Hindlimb muscle (tissue), 1 donor: ENCODE measurements around the gene MAGEE1. TPM values are rescaled to one million over a fixed set of nuclear protein-coding genes. Genes with fewer than 3 reads are reported as not detected.

Source experiments
- DNase-seq: peaks from one replicate; pipeline ENCODE4 v3.0.0-alpha.2; 2013
- polyA plus RNA-seq: library from polyadenylated mRNA; unstranded; fragments of 120-200 nt; gene quantifications from one replicate; pipeline ENCODE4 v1.2.1, GENCODE V29; 2013; ENCODE audit not compliant: insufficient read length

MAGEE1 gene
- polyA plus RNA-seq, result 2.8 TPM

GRCh38 chrX:76427560-76428242 is at the start of gene MAGEE1:
TSS of gene MAGEE1 (plus strand) at chrX:76427710. CDS start at chrX:76427931, 221 bp downstream.
- peak; percentile 76 for DNase-seq

GRCh38 chrX:76398970-76399369 is 28.5 kb upstream of the MAGEE1 start:
- DNase-seq, result no peak

- no peak for DNase-seq
These were observed 19.7 kb upstream of the MAGEE1 start for GRCh38 chrX:76407795-76408194.

DNA sequence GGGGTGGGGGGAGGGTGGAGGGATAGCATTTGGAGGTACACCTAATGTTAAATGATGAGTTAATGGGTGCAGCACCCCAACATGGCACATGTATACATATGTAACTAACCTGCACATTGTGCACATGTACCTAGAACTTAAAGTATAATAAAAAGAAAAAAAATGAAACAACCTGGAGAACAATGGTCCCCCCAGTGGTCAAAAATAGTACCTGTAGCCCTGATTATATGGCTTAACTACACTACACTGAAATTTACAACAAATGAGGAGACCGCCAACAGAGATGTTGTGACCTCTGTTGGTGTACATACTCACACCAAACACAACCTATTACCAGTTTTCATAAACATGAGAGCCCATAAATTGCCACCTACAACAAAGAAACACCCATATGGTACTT is 7.3 kb upstream of the MAGEE1 start:
- no peak for DNase-seq

DNA sequence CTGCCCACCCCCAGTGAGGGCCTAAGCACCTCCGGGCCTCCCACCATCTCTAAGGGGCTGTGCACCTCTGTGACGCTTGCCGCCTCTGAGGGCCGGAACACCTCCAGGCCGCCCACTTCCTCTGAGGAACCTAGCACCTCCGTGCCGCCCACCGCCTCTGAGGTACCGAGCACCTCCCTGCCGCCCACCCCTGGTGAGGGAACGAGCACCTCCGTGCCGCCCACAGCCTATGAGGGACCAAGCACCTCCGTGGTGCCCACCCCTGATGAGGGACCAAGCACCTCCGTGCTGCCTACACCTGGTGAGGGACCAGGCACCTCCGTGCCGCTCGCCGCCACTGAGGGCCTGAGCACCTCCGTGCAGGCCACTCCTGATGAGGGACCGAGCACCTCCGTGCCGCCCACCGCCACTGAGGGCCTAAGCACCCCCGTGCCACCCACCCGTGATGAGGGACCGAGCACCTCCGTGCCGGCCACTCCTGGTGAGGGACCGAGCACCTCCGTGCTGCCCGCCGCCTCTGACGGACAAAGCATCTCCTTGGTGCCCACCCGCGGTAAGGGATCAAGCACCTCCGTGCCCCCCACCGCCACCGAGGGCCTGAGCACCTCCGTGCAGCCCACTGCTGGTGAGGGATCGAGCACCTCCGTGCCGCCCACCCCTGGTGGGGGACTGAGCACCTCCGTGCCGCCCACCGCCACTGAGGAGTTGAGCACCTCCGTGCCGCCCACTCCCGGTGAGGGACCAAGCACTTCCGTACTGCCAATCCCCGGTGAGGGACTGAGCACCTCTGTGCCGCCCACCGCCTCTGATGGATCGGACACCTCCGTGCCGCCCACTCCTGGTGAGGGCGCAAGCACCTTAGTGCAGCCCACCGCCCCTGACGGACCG is 977 bp downstream of the MAGEE1 start:
- DNase-seq, result no peak

- no peak for DNase-seq
These were observed 5.7 kb downstream of the MAGEE1 start for GRCh38 chrX:76433219-76433618.

DNA sequence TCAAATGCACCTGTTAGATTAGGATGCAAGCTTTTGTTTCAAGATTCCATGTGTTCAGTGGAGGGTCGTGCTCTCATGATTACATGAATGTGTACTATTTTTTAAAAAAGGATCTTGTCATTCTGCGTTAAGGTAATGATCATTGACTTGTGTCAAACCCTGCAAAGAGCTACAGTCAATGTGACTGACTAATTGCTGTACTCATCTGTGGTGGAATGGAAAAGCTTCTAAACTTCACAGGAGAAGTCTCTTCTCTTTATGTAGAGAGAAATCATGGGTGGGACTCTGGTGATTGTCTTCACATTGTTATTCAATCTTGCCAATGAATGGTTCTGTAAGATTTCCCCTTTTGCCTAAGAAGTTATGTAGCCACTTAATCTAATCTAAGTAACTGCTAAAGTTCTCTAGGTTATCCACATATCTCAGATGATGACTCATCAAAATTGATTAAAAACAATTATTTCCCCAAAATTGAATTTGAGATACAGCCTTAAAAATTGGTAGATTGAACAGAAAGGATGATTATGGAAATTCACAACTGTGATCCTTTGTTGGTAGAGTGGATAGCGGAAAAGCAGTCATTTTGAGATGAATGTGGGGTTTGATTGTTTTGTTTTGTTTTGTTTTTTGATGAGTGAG is 6.7 kb downstream of the MAGEE1 start:
- no peak for DNase-seq

DNA sequence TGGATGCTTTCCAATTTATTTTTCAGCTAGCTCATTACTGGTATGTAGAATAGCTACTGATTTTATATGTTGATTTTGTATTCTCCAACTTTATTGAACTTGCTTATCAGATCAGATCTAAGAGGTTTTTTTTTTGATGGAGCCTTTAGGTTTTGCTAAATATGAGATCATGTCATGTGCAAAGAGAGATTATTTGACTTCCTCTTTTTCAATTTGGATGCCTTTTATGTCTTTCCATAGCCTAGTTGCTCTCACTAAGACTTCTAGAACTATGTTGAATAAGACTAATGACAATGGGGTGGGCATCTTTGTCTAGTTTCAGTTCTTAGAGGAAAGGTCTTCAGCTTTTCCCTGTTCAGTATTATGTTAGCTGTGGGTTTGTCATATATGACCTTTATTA is 11.7 kb downstream of the MAGEE1 start:
- no peak for DNase-seq

DNA sequence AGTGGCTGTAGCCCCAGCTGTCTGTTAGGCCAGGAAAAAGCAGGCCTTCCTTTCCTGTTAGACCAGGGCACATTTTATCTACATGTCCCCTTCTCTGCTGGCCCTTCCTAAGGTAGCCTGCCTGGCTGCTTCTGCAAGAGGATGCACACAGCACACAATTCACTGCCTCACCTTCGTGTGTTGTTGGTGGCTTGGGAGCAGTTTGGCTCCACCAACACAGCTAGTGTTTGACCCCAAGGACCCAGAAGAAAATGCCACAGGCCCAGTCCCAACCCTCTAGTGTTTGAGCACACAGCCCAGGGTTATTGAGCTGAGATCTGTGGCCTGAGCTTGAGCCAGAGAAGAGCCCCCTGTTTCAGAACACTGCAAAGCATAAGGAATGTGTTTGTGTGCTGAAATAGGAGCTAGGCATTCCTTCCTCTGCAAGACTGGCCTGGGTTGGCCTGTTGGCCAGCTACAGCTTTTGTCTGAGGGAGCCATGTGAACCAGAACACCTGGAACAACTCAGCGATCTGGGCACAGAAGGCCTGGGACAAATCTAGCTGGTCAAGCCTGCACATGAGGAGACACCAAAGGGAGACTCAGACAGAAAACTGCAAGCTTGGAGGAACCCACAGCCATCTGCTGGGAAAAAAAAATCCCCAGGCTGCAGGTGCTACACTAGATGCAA is 26.4 kb downstream of the MAGEE1 start:
- DNase-seq, result no peak

- no peak for DNase-seq
These were observed 27.0 kb downstream of the MAGEE1 start for GRCh38 chrX:76454456-76454927.

- DNase-seq, result no peak
These were observed 49.8 kb downstream of the MAGEE1 start for GRCh38 chrX:76477353-76477752.
